Upper lobe of right lung (tissue), 1 donor: ENCODE measurements around the gene ZMAT5. TPM values are rescaled to one million over a fixed set of nuclear protein-coding genes. Genes with fewer than 3 reads are reported as not detected.

Experiments
- ATAC-seq: fragments of 200-7000 bp; cut with Tn5 transposase; one replicate; pipeline ENCODE4 v1.9.1; 2020; ENCODE audit warnings: mild to moderate bottlenecking, moderate library complexity
- DNase-seq: peaks from one replicate; pipeline ENCODE4 v3.0.0-alpha.2; 2020
- H3K27ac ChIP-seq: fragments of 200-600 bp; one replicate; pipeline ENCODE4 v1.8.0; 2022
- H3K27me3 ChIP-seq: fragments of 200-600 bp; one replicate; pipeline ENCODE4 v1.8.0; 2022; ENCODE audit warnings: mild to moderate bottlenecking
- H3K36me3 ChIP-seq: fragments of 200-600 bp; one replicate; pipeline ENCODE4 v1.8.0; 2022
- H3K4me1 ChIP-seq: fragments of 200-600 bp; one replicate; pipeline ENCODE4 v1.8.0; 2022
- H3K4me3 ChIP-seq: fragments of 200-600 bp; one replicate; pipeline ENCODE4 v1.8.0; 2022; ENCODE audit warnings: mild to moderate bottlenecking
- H3K9me3 ChIP-seq: fragments of 200-600 bp; one replicate; pipeline ENCODE4 v1.8.0; 2022
- CTCF ChIP-seq: fragments of 200-600 bp; IDR thresholded peaks from one replicate; pipeline ENCODE4 v1.8.0; 2022; ENCODE audit warnings: antibody characterized with exemption
- intact Hi-C: fragments of 100-400 bp; cut with DNase I; formaldehyde crosslinking; loops from one replicate; pipeline ENCODE4 v1.11.0; 2022
- total RNA-seq: library from RNA; stranded (reverse); fragmentation: NEBNext Ultra II Directional; extraction: Animal tissue kit (Norgen Biotek cat#: 25700); gene quantifications from one replicate; pipeline ENCODE4 v1.2.1, GENCODE V29; 2021
- donor health status: DM: no; HTN: yes; CAD: no; lungs with severe emphysema.

The ZMAT5 gene
- total RNA-seq, 1 donor from 2014 or later, result 16.8 TPM

- H3K4me3 ChIP-seq, result no peak overlapping the region
- H3K4me1 ChIP-seq, result no peaks in the 10 kb centered on the region
- no peak overlapping the region for H3K27ac ChIP-seq
- ATAC-seq, result no peak
- no peaks in the 10 kb centered on the region for H3K27me3 ChIP-seq
- TF ChIP-seq CTCF, result no peak
- DNase-seq, result no peak
- no peaks in the 10 kb centered on the region for H3K9me3 ChIP-seq
- intact Hi-C loops, result no loop called here
- H3K36me3 ChIP-seq, result peaks cover 4% of the 10 kb centered on the region
Observed at GRCh38 chr22:29732883-29733282, 33.9 kb downstream of the ZMAT5 start.

- intact Hi-C loops, result no loop called here
Observed at GRCh38 chr22:29731058-29731850, 35.6 kb downstream of the ZMAT5 start.

GRCh38 chr22:29729161-29729560 is 37.6 kb downstream of the ZMAT5 start:
- no peak for TF ChIP-seq CTCF
- H3K27ac ChIP-seq, result no peak overlapping the region
- intact Hi-C loops, result no loop called here
- no peak for DNase-seq
- ATAC-seq, result no peak
- H3K4me1 ChIP-seq, result no peaks in the 10 kb centered on the region
- peaks cover 4% of the 10 kb centered on the region for H3K36me3 ChIP-seq
- no peaks in the 10 kb centered on the region for H3K27me3 ChIP-seq
- no peaks in the 10 kb centered on the region for H3K9me3 ChIP-seq
- no peak overlapping the region for H3K4me3 ChIP-seq

More at GRCh38 chr22:29731058-29731850, 35.6 kb downstream of the ZMAT5 start:
- TF ChIP-seq CTCF, result no peak
- Histone ChIP-seq H3K4me3 (no peak overlapping the region), H3K36me3 (peaks cover 4% of the 10 kb centered on the region), H3K27ac (no peak overlapping the region), H3K9me3 (no peaks in the 10 kb centered on the region), H3K27me3 (no peaks in the 10 kb centered on the region), H3K4me1 (no peaks in the 10 kb centered on the region)
- no peak for DNase-seq
- no peak for ATAC-seq

GRCh38 chr22:29727131-29727523 is 39.7 kb downstream of the ZMAT5 start:
- H3K27me3 ChIP-seq, result peaks cover 5% of the 10 kb centered on the region
- intact Hi-C loops, result no loop called here
- H3K9me3 ChIP-seq, result no peaks in the 10 kb centered on the region
- peak; percentile 38 for ATAC-seq
- peaks cover 4% of the 10 kb centered on the region for H3K36me3 ChIP-seq
- DNase-seq, result peak; percentile 71
- no peak overlapping the region for H3K27ac ChIP-seq
- H3K4me3 ChIP-seq, result no peak overlapping the region
- peak; percentile 35 for TF ChIP-seq CTCF
- H3K4me1 ChIP-seq, result no peaks in the 10 kb centered on the region

GRCh38 chr22:29726512-29727130 is 40.2 kb downstream of the ZMAT5 start:
- intact Hi-C loops, result no loop called here

More at GRCh38 chr22:29726512-29727130, 40.2 kb downstream of the ZMAT5 start:
- Histone ChIP-seq H3K4me3 (no peak overlapping the region), H3K36me3 (peaks cover 4% of the 10 kb centered on the region), H3K4me1 (no peaks in the 10 kb centered on the region), H3K9me3 (no peaks in the 10 kb centered on the region), H3K27me3 (peaks cover 10% of the 10 kb centered on the region), H3K27ac (no peak overlapping the region)
- DNase-seq (no peak), ATAC-seq (no peak)
- TF ChIP-seq CTCF, result no peak
